Fibroblast of upper back skin (primary cell): ENCODE results near the gene EXOSC5.
A peak's percentile ranks its signal among the peaks of the same experiment; 100 is the strongest.

ENCODE experiments used
- DNase-seq: peaks from one replicate; pipeline ENCODE4 v3.0.0-alpha.2; 2013

EXOSC5 gene

DNA sequence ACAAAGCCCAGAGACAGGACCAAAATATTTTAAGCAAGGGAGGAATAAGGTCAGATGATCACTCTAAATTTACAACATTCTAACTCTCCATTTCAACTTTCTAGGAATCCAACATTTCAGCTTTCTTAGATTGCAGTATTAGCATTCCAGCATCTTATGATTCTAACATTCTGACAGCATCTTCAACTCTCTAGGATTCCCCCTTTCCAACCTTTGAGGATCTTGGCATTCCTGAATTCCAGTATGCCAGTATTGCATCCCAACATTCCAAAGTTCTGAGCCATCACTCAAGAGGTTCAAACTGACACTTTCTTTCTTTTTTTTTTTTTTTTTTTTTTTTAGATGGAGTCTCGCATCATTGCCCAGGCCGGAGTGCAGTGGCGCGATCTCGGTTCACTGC is 57.2 kb downstream of the EXOSC5 start:
- DNase-seq, result peak; percentile 83
